Peyer's patch (tissue), 4 donors: Measurements from ENCODE around the gene MPP4. TPM values are rescaled to one million over a fixed set of nuclear protein-coding genes. Genes with fewer than 3 reads are reported as not detected.

Experiments
- DNase-seq, 3 donors: peaks; one replicate each; pipeline ENCODE4 v3.0.0-alpha.2; 2017 to 2019
- H3K27ac ChIP-seq, 4 donors: fragments of 200-600 bp; sonication (generic); one replicate each; pipeline ENCODE4 v1.5.1; 2016 to 2019
- H3K27me3 ChIP-seq, 2 donors: fragments of 200-600 bp; sonication (generic); one replicate each; pipeline ENCODE4 v1.5.1; 2019
- H3K36me3 ChIP-seq, 3 donors: fragments of 200-600 bp; sonication (generic); one replicate each; pipeline ENCODE4 v1.5.1; 2016 to 2019
- H3K4me1 ChIP-seq, 4 donors: fragments of 200-600 bp; sonication (generic); one replicate each; pipeline ENCODE4 v1.5.1; 2016 to 2019
- H3K4me3 ChIP-seq, 4 donors: fragments of 200-600 bp; sonication (generic); 1 replicate in 3 of 4; 2 replicates in 1 of 4; pipeline ENCODE4 v1.5.1; 2016 to 2019; ENCODE audit warnings: mild to moderate bottlenecking in 1 of 4
- H3K9me3 ChIP-seq, 4 donors: fragments of 200-600 bp; sonication (generic); one replicate each; pipeline ENCODE4 v1.5.1; 2016 to 2019; ENCODE audit warnings: mild to moderate bottlenecking in 1 of 4
- CTCF ChIP-seq, 6 experiments: fragments of 450-650 bp in 4 of 6; fragments of 200-600 bp in 2 of 6; sonication (generic) in 1 of 6; IDR thresholded peaks; one replicate each; pipeline ENCODE4 v1.5.1; 2017 to 2019; ENCODE audit warnings: antibody characterized with exemption in 6 of 6, mild to moderate bottlenecking in 3 of 6, moderate library complexity in 1 of 6
- POLR2A ChIP-seq, 2 donors: fragments of 450-650 bp; IDR thresholded peaks; one replicate each; pipeline ENCODE4 v1.5.1; 2017; ENCODE audit warnings: antibody characterized with exemption in 2 of 2, mild to moderate bottlenecking in 2 of 2, moderate library complexity in 2 of 2
- total RNA-seq, 4 donors: library from RNA; depleted of rRNA; stranded (reverse); fragments of >200 nt; gene quantifications; one replicate each; pipeline ENCODE4 v1.1.0, GENCODE V29; 2016

The MPP4 gene
- total RNA-seq = not detected

GRCh38 chr2:201698588-201699226 is at the start of gene MPP4:
MPP4 (minus strand) TSS chr2:201698644; CDS start chr2:201693954, 4,690 bp downstream.
- TF ChIP-seq POLR2A (IDR thresholded peaks at IDR 0.05) = no peak
- no peak for TF ChIP-seq CTCF (IDR thresholded peaks at IDR 0.05)
- Histone ChIP-seq H3K9me3 (no peaks in the 10 kb centered on the region), H3K4me1 (peaks cover 0 to 6% (median 0%) of the 10 kb centered on the region in 4 donors), H3K27ac (no peak within 1 kb of the TSS), H3K27me3 (no peaks in the 10 kb centered on the region), H3K4me3 (no peak within 1 kb of the TSS), H3K36me3 (peaks cover 0 to 33% (median 0%) of the 10 kb centered on the region in 3 donors)
- DNase-seq = no peak

GRCh38 chr2:201746551-201746950 is 48.1 kb upstream of the MPP4 start:
- Histone ChIP-seq H3K27me3 (no peaks in the 10 kb centered on the region), H3K27ac (no peak overlapping the region), H3K4me3 (no peak overlapping the region), H3K9me3 (no peaks in the 10 kb centered on the region), H3K4me1 (no peaks in the 10 kb centered on the region), H3K36me3 (peaks cover 0 to 55% (median 0%) of the 10 kb centered on the region in 3 donors)
- no peak for DNase-seq
- TF ChIP-seq CTCF (IDR thresholded peaks at IDR 0.05) (no peak), POLR2A (IDR thresholded peaks at IDR 0.05) (no peak)

- H3K9me3 ChIP-seq = no peaks in the 10 kb centered on the region
- H3K27me3 ChIP-seq = no peaks in the 10 kb centered on the region
- H3K4me3 ChIP-seq = no peak overlapping the region
- no peak for TF ChIP-seq CTCF (IDR thresholded peaks at IDR 0.05)
- no peak for TF ChIP-seq POLR2A (IDR thresholded peaks at IDR 0.05)
- no peak overlapping the region for H3K27ac ChIP-seq
- H3K36me3 ChIP-seq = peaks cover 0 to 56% (median 0%) of the 10 kb centered on the region in 3 donors
- no peaks in the 10 kb centered on the region for H3K4me1 ChIP-seq
- no peak for DNase-seq
These were observed 37.0 kb upstream of the MPP4 start for GRCh38 chr2:201735486-201735885.

- DNase-seq = no peak
- no peaks in the 10 kb centered on the region for H3K4me1 ChIP-seq
- H3K36me3 ChIP-seq = peaks cover 0 to 57% (median 0%) of the 10 kb centered on the region in 3 donors
- H3K9me3 ChIP-seq = no peaks in the 10 kb centered on the region
- no peaks in the 10 kb centered on the region for H3K27me3 ChIP-seq
- TF ChIP-seq CTCF (IDR thresholded peaks at IDR 0.05) = no peak
- H3K4me3 ChIP-seq = no peak overlapping the region
- H3K27ac ChIP-seq = no peak overlapping the region
These were observed 35.7 kb upstream of the MPP4 start for GRCh38 chr2:201734111-201734510.

GRCh38 chr2:201733544-201733943 is 35.1 kb upstream of the MPP4 start:
- TF ChIP-seq POLR2A (IDR thresholded peaks at IDR 0.05) (no peak), CTCF (IDR thresholded peaks at IDR 0.05) (no peak)
- no peaks in the 10 kb centered on the region for H3K9me3 ChIP-seq
- peaks cover 0 to 57% (median 0%) of the 10 kb centered on the region in 3 donors for H3K36me3 ChIP-seq
- H3K4me3 ChIP-seq = no peak overlapping the region
- no peaks in the 10 kb centered on the region for H3K27me3 ChIP-seq
- H3K4me1 ChIP-seq = no peaks in the 10 kb centered on the region
- no peak overlapping the region for H3K27ac ChIP-seq
- no peak for DNase-seq
